ENCODE measurements around the gene LRRC8B.

DNA sequence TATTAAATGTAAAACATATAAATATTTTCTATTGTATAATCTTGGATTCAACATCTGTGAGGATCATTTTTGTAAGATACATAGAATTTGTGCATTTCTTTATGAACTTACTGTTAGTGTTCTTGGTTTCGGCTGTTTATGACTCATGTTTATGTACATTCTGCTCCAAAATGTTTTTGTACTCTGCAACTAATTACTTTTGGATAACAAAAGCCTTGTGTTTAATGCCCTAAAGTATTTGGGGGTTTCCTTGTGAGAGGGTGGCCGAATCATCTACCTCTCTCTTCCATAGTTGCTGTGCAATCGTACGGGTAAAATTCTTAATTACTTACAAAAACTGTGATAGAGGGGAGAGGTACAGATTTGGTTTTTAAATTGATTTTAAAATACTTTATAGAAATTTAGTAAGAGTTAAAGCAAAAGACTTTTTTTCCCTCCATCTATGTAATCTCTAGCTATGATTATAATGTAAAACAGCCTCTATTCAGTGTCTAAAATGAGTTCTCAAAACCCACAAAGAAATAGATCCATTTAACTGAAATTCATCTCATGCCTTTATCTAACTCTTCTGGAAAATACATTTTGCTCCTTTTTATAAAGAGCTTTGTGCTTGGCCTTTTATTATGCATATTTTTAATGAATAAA, 69.6 kb downstream of the LRRC8B start:
- TF ChIP-seq SMAD3 (CRISPR knock-in tag; conservative IDR thresholded peaks at IDR 0.05) (no peak), ZNF785 (CRISPR knock-in tag; IDR thresholded peaks at IDR 0.05) (no peak), ZBTB26 (CRISPR knock-in tag; IDR thresholded peaks at IDR 0.05) (no peak), NFYB (IDR thresholded peaks at IDR 0.05; ENCODE audit: extremely low read depth, insufficient read length) (no peak), ZNF143 (CRISPR knock-in tag; IDR thresholded peaks at IDR 0.05) (no peak), ATF7 (IDR thresholded peaks at IDR 0.05) (no peak), POLR3G (IDR thresholded peaks at IDR 0.05; ENCODE audit: extremely low read depth, insufficient read length, insufficient replicate concordance) (no peak), POLR2A (conservative IDR thresholded peaks at IDR 0.05) (no peak), ATF2 (CRISPR knock-in tag; IDR thresholded peaks at IDR 0.05) (no peak), ELF1 (tag; IDR thresholded peaks at IDR 0.05) (no peak), NR0B1 (IDR thresholded peaks at IDR 0.05; ENCODE audit: partially characterized antibody) (no peak)
- TF ChIP-seq, protein P1, sequence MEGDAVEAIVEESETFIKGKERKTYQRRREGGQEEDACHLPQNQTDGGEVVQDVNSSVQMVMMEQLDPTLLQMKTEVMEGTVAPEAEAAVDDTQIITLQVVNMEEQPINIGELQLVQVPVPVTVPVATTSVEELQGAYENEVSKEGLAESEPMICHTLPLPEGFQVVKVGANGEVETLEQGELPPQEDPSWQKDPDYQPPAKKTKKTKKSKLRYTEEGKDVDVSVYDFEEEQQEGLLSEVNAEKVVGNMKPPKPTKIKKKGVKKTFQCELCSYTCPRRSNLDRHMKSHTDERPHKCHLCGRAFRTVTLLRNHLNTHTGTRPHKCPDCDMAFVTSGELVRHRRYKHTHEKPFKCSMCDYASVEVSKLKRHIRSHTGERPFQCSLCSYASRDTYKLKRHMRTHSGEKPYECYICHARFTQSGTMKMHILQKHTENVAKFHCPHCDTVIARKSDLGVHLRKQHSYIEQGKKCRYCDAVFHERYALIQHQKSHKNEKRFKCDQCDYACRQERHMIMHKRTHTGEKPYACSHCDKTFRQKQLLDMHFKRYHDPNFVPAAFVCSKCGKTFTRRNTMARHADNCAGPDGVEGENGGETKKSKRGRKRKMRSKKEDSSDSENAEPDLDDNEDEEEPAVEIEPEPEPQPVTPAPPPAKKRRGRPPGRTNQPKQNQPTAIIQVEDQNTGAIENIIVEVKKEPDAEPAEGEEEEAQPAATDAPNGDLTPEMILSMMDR (IDR thresholded peaks at IDR 0.05 in 2 of 3, conservative IDR thresholded peaks at IDR 0.05 in 1 of 3; ENCODE audit: insufficient read depth in 2 of 3, low read depth in 1 of 3, low read length in 3 of 3) = no peak
- TF ChIP-seq, protein P2, sequence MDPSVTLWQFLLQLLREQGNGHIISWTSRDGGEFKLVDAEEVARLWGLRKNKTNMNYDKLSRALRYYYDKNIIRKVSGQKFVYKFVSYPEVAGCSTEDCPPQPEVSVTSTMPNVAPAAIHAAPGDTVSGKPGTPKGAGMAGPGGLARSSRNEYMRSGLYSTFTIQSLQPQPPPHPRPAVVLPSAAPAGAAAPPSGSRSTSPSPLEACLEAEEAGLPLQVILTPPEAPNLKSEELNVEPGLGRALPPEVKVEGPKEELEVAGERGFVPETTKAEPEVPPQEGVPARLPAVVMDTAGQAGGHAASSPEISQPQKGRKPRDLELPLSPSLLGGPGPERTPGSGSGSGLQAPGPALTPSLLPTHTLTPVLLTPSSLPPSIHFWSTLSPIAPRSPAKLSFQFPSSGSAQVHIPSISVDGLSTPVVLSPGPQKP (CRISPR knock-in tag; IDR thresholded peaks at IDR 0.05) = no peak
